ENCODE data around the gene SLC45A1.

SLC45A1 gene

DNA sequence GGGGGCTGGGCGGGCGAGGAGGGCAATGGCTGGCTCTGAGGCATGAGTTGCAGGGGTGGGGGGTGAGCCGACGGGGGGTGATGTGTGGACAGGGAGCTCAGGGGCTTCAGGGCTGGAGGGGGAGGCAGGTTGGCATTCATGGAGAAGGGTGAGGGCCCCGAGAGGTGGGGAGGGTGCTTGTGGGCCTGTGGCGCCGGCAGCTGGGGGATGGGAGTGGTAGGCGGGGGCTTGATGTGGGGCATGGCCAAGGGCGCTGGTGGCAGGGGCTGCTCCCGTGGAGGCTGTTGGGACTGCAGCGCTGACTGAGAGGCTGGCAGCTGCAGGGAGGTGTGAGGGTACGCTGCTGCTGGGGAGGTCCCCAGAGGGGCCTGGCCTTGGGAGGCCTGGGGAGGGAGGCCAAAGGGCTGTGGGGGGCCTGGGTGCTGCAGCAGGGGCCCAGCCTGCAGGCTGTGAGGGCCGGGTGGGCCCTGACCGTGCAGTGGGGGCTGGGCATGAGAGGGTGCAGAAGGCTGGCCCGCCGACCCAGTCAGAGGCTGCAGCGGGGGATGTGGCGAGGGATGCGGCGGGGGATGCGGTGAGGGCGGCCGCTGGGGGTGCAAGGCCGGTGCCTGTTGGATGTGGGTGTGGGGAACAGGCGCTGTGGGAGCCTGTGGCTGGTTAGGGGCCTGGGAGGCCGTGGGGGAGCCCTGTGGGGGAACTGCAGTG lies 42.7 kb downstream of the SLC45A1 start:
- TF ChIP-seq, protein P1, sequence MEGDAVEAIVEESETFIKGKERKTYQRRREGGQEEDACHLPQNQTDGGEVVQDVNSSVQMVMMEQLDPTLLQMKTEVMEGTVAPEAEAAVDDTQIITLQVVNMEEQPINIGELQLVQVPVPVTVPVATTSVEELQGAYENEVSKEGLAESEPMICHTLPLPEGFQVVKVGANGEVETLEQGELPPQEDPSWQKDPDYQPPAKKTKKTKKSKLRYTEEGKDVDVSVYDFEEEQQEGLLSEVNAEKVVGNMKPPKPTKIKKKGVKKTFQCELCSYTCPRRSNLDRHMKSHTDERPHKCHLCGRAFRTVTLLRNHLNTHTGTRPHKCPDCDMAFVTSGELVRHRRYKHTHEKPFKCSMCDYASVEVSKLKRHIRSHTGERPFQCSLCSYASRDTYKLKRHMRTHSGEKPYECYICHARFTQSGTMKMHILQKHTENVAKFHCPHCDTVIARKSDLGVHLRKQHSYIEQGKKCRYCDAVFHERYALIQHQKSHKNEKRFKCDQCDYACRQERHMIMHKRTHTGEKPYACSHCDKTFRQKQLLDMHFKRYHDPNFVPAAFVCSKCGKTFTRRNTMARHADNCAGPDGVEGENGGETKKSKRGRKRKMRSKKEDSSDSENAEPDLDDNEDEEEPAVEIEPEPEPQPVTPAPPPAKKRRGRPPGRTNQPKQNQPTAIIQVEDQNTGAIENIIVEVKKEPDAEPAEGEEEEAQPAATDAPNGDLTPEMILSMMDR (conservative IDR thresholded peaks at IDR 0.05; ENCODE audit: low read depth, low read length) = no peak
- Histone ChIP-seq H3K79me2 (ENCODE audit: insufficient read depth, low read depth) (no peaks in the 10 kb centered on the region), H3K4me2 (no peak overlapping the region), H3K4me3 (IDR thresholded peaks at IDR 0.05; ENCODE audit: insufficient read depth, low read depth, low read length) (no peak overlapping the region), H3K27me3 (ENCODE audit: insufficient read depth, low read depth) (no peaks in the 10 kb centered on the region), H3K9ac (no peak overlapping the region), H4K20me1 (ENCODE audit: insufficient read depth) (no peaks in the 10 kb centered on the region), H3K27ac (no peak overlapping the region), H3K4me1 (ENCODE audit: low read depth, poor library complexity, severe bottlenecking) (no peaks in the 10 kb centered on the region), H3K36me3 (ENCODE audit: insufficient read depth) (no peaks in the 10 kb centered on the region), H2AFZ (ENCODE audit: low read depth) (no peak overlapping the region)

DNA sequence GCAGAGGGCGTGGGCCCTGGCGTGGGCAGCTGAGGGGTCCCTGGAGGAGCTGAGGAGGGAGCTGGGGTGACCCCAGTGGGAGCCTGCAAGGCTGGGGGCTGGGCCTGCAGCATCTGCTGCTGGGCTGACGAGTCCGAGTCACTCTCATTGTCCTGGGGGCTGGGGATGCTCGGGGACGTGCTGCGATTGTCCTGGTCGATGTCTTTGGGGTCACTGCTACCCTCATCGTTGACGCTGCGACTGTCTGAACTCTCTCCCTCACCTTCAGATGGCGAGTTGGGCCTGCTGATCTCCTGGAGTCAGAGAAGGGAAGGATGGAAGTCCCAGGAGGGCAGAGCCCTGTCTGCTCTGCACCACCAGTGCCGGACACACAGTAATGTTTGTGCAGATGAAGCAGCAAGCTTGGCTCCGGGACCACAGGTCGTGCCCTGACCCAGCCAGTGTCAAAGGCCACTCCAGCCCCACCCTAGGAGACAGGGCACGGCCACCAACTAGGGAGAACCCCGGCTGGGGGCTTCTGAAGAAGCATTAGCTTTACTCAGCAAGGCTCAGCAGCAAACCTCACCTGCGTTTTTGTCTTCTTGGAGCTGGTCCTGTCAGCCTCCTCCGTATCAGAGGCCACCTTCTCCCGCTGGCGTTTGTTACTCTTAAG lies 43.4 kb downstream of the SLC45A1 start:
- Histone ChIP-seq H3K27me3 (ENCODE audit: insufficient read depth, low read depth) (no peaks in the 10 kb centered on the region), H2AFZ (ENCODE audit: low read depth) (no peak overlapping the region), H3K27ac (no peak overlapping the region), H4K20me1 (ENCODE audit: insufficient read depth) (no peaks in the 10 kb centered on the region), H3K36me3 (ENCODE audit: insufficient read depth) (no peaks in the 10 kb centered on the region), H3K4me2 (no peak overlapping the region), H3K9ac (no peak overlapping the region), H3K79me2 (ENCODE audit: insufficient read depth, low read depth) (no peaks in the 10 kb centered on the region), H3K4me3 (IDR thresholded peaks at IDR 0.05; ENCODE audit: insufficient read depth, low read depth, low read length) (no peak overlapping the region), H3K4me1 (ENCODE audit: low read depth, poor library complexity, severe bottlenecking) (no peaks in the 10 kb centered on the region)
- TF ChIP-seq, protein P1 (conservative IDR thresholded peaks at IDR 0.05; ENCODE audit: low read depth, low read length) = no peak

DNA sequence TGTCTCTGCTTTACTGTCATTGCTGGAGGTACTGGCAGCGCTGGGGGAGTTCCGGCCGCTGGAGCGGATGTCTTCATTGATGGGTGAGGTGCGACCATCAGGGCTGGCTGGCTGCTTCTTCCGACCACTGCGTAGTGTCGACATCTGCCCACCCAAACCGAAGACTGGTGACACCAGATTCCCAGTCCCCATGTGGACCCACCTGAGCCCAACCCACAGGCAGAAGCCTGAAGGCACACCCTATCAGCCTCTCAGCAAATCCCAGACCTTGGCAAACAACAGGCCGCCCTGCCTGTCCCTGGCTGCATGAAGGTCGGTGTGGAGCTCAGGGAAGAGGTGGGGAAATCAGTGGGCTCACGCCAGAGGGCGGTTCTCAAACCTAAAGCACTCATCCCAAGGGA lies 44.8 kb downstream of the SLC45A1 start:
- TF ChIP-seq, protein P1 (conservative IDR thresholded peaks at IDR 0.05; ENCODE audit: low read depth, low read length) = no peak
- Histone ChIP-seq H3K9ac (no peak overlapping the region), H2AFZ (ENCODE audit: low read depth) (no peak overlapping the region), H3K27me3 (ENCODE audit: insufficient read depth, low read depth) (no peaks in the 10 kb centered on the region), H3K4me1 (ENCODE audit: low read depth, poor library complexity, severe bottlenecking) (no peaks in the 10 kb centered on the region), H4K20me1 (ENCODE audit: insufficient read depth) (no peaks in the 10 kb centered on the region), H3K36me3 (ENCODE audit: insufficient read depth) (no peaks in the 10 kb centered on the region), H3K79me2 (ENCODE audit: insufficient read depth, low read depth) (no peaks in the 10 kb centered on the region), H3K4me3 (IDR thresholded peaks at IDR 0.05; ENCODE audit: insufficient read depth, low read depth, low read length) (no peak overlapping the region), H3K27ac (no peak overlapping the region), H3K4me2 (no peak overlapping the region)

DNA sequence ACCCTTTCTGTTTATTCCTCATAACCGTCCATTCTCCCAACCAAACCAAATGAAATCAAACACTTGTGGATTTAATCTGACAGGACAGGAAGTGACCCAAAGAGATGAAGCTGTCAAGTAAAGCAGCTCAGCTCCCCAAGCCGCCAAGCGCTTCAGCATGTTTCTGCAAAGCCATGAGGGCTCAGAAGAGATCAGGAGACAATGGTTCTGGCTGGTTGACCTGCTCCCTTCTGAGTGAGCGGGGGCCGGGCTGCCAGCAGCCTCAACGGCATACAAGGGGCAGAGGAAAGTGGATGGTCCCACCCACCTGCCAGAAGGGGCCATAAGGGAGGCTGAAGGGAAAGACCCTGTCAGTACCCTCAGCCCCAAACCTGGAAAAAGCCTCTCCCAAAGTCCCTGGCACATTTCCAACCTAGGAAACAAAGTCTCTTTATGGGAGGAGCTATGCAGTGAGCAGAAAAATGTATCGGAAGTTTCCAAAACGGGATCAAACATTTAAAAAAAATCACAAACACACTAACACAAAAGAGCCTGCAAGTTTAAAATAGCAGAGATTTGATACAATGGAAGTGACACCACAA lies 45.4 kb downstream of the SLC45A1 start:
- H3K79me2 ChIP-seq (ENCODE audit: insufficient read depth, low read depth) = no peaks in the 10 kb centered on the region
- no peak overlapping the region for H2AFZ ChIP-seq (ENCODE audit: low read depth)
- no peaks in the 10 kb centered on the region for H3K4me1 ChIP-seq (ENCODE audit: low read depth, poor library complexity, severe bottlenecking)
- no peaks in the 10 kb centered on the region for H3K27me3 ChIP-seq (ENCODE audit: insufficient read depth, low read depth)
- no peak overlapping the region for H3K4me2 ChIP-seq
- no peaks in the 10 kb centered on the region for H4K20me1 ChIP-seq (ENCODE audit: insufficient read depth)
- H3K27ac ChIP-seq = no peak overlapping the region
- TF ChIP-seq, protein P1 (conservative IDR thresholded peaks at IDR 0.05; ENCODE audit: low read depth, low read length) = no peak
- H3K36me3 ChIP-seq (ENCODE audit: insufficient read depth) = no peaks in the 10 kb centered on the region
- H3K4me3 ChIP-seq (IDR thresholded peaks at IDR 0.05; ENCODE audit: insufficient read depth, low read depth, low read length) = no peak overlapping the region
- H3K9ac ChIP-seq = no peak overlapping the region
